ENCODE data around the gene CRNN.

GRCh38 chr1:152449661-152450060 is 35.6 kb upstream of the CRNN start:
- TF ChIP-seq CTCF (IDR thresholded peaks at IDR 0.05; ENCODE audit: insufficient read depth, low read length) (no peak), POLR2AphosphoS5 (IDR thresholded peaks at IDR 0.05; ENCODE audit: low read depth) (no peak), GABPA (IDR thresholded peaks at IDR 0.05; ENCODE audit: low read depth) (no peak), REST (IDR thresholded peaks at IDR 0.05; ENCODE audit: insufficient replicate concordance, low read depth) (no peak), SPI1 (IDR thresholded peaks at IDR 0.05; ENCODE audit: borderline replicate concordance, low read depth) (no peak)
